GM12878 (cell line): ENCODE results near the gene MBLAC2. TPM values are rescaled to one million over a fixed set of nuclear protein-coding genes. Genes with fewer than 3 reads are reported as not detected.

Experiments
- BHLHE40 ChIP-seq, 2 experiments: fragments of 450-650 bp in 1 of 2; IDR thresholded peaks; 2 replicates each; pipeline ENCODE4 v1.6.1; 2011 to 2017; ENCODE audit warnings: low read depth in 2 of 2, borderline replicate concordance in 1 of 2, improper control_type of control experiment in 1 of 2, low read length in 1 of 2, mild to moderate bottlenecking in 1 of 2
- CUX1 ChIP-seq: IDR thresholded peaks from 2 replicates; pipeline ENCODE4 v1.6.1; 2012; ENCODE audit warnings: improper control_type of control experiment, low read depth, low read length; ENCODE audit not compliant: insufficient replicate concordance
- KAT2A ChIP-seq: conservative IDR thresholded peaks from 2 replicates; pipeline ENCODE4 v1.6.1; 2011; ENCODE audit warnings: low read depth, low read length; ENCODE audit not compliant: control insufficient read depth
- NR2F1 ChIP-seq: fragments of 450-650 bp; conservative IDR thresholded peaks from 2 replicates; pipeline ENCODE4 v1.6.1; 2017; ENCODE audit warnings: mild to moderate bottlenecking
- PAX5 ChIP-seq: IDR thresholded peaks from 2 replicates; pipeline ENCODE4 v1.6.1; 2011; ENCODE audit warnings: low read depth, low read length, borderline replicate concordance
- RUNX3 ChIP-seq: IDR thresholded peaks from 2 replicates; pipeline ENCODE4 v1.6.1; 2012; ENCODE audit warnings: low read length, inconsistent platforms
- SMAD5 ChIP-seq: IDR thresholded peaks from 2 replicates; pipeline ENCODE4 v1.6.1; 2016; ENCODE audit warnings: antibody characterized with exemption, low read depth
- SP1 ChIP-seq: IDR thresholded peaks from one replicate; pipeline ENCODE4 v1.6.1; 2011; ENCODE audit warnings: low read depth, low read length
- ZBTB33 ChIP-seq: fragments of 450-650 bp; IDR thresholded peaks from 2 replicates; pipeline ENCODE4 v1.6.1; 2017; ENCODE audit warnings: mild to moderate bottlenecking
- ZNF217 ChIP-seq: fragments of 450-650 bp; IDR thresholded peaks from 2 replicates; pipeline ENCODE4 v1.6.1; 2017; ENCODE audit warnings: antibody characterized with exemption, mild to moderate bottlenecking
- polyA plus RNA-seq, 11 experiments: library from polyadenylated mRNA; depleted of rRNA in 4 of 11; unstranded in 6 of 11; stranded (reverse) in 5 of 11; fragments of >200 nt; fragmentation: Nextera tagmentation in 4 of 11; fragmentation: Illumina TruSeq in 1 of 11; extraction: Ambion mirVana in 4 of 11; extraction: Trizol in 1 of 11; gene quantifications; 1 replicate in 1 of 11; 2 replicates in 10 of 11; pipeline versions ENCODE4 v1.2.1 to v1.2.3, GENCODE V29; 2011 to 2016; ENCODE audit warnings: inconsistent platforms in 2 of 11, missing spikeins in 2 of 11, low read depth in 1 of 11
- total RNA-seq, 4 experiments: library from RNA; depleted of rRNA in 3 of 4; stranded (reverse); fragments of >200 nt in 3 of 4; fragmentation: Illumina TruSeq in 1 of 4; extraction: Trizol in 1 of 4; gene quantifications; 2 replicates each; pipeline versions ENCODE4 v1.2.1 to v1.2.3, GENCODE V29; 2013 to 2021
- TF ChIP-seq, protein P1 (sequence below): fragments of 450-650 bp; formaldehyde crosslinking; IDR thresholded peaks from 2 replicates; pipeline ENCODE4 v1.5.0; 2022; ENCODE audit warnings: mild to moderate bottlenecking, missing genetic modification characterization
- TF ChIP-seq, protein P2 (sequence below): IDR thresholded peaks from 2 replicates; pipeline ENCODE4 v1.6.1; 2012; ENCODE audit warnings: low read length, inconsistent platforms
- TF ChIP-seq, protein P3 (sequence below): fragments of 450-650 bp; IDR thresholded peaks from 2 replicates; pipeline ENCODE4 v1.6.1; 2018; ENCODE audit warnings: borderline replicate concordance, mild to moderate bottlenecking; ENCODE audit not compliant: partially characterized antibody

Gene MBLAC2
- total and polyA plus RNA-seq, 10 of the 15 experiments (the other 5 are each of a cell fraction or from before 2014, with no cell fraction given): 2.0 to 10.5 (median 7.1) TPM

- TF ChIP-seq, protein P1, sequence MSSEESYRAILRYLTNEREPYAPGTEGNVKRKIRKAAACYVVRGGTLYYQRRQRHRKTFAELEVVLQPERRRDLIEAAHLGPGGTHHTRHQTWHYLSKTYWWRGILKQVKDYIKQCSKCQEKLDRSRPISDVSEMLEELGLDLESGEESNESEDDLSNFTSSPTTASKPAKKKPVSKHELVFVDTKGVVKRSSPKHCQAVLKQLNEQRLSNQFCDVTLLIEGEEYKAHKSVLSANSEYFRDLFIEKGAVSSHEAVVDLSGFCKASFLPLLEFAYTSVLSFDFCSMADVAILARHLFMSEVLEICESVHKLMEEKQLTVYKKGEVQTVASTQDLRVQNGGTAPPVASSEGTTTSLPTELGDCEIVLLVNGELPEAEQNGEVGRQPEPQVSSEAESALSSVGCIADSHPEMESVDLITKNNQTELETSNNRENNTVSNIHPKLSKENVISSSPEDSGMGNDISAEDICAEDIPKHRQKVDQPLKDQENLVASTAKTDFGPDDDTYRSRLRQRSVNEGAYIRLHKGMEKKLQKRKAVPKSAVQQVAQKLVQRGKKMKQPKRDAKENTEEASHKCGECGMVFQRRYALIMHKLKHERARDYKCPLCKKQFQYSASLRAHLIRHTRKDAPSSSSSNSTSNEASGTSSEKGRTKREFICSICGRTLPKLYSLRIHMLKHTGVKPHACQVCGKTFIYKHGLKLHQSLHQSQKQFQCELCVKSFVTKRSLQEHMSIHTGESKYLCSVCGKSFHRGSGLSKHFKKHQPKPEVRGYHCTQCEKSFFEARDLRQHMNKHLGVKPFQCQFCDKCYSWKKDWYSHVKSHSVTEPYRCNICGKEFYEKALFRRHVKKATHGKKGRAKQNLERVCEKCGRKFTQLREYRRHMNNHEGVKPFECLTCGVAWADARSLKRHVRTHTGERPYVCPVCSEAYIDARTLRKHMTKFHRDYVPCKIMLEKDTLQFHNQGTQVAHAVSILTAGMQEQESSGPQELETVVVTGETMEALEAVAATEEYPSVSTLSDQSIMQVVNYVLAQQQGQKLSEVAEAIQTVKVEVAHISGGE (CRISPR knock-in tag): no peak
- TF ChIP-seq CUX1 (no peak), ZNF217 (no peak), BHLHE40 (IDR thresholded peaks at IDR 0.05; ENCODE audit: borderline replicate concordance in 1 of 2, low read depth in 2 of 2, low read length in 1 of 2) (no peak; a peak in 1 of 4 replicates), SP1 (peak; percentile 93), ZBTB33 (no peak), RUNX3 (peak; percentile 78), SMAD5 (peak; percentile 91), KAT2A (no peak), NR2F1 (peak; percentile 44; the same call in 1 of the 2 replicates), PAX5 (no peak; the same call in 1 of the 2 replicates)
- TF ChIP-seq, protein P2, sequence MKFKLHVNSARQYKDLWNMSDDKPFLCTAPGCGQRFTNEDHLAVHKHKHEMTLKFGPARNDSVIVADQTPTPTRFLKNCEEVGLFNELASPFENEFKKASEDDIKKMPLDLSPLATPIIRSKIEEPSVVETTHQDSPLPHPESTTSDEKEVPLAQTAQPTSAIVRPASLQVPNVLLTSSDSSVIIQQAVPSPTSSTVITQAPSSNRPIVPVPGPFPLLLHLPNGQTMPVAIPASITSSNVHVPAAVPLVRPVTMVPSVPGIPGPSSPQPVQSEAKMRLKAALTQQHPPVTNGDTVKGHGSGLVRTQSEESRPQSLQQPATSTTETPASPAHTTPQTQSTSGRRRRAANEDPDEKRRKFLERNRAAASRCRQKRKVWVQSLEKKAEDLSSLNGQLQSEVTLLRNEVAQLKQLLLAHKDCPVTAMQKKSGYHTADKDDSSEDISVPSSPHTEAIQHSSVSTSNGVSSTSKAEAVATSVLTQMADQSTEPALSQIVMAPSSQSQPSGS: no peak
- TF ChIP-seq, protein P3, sequence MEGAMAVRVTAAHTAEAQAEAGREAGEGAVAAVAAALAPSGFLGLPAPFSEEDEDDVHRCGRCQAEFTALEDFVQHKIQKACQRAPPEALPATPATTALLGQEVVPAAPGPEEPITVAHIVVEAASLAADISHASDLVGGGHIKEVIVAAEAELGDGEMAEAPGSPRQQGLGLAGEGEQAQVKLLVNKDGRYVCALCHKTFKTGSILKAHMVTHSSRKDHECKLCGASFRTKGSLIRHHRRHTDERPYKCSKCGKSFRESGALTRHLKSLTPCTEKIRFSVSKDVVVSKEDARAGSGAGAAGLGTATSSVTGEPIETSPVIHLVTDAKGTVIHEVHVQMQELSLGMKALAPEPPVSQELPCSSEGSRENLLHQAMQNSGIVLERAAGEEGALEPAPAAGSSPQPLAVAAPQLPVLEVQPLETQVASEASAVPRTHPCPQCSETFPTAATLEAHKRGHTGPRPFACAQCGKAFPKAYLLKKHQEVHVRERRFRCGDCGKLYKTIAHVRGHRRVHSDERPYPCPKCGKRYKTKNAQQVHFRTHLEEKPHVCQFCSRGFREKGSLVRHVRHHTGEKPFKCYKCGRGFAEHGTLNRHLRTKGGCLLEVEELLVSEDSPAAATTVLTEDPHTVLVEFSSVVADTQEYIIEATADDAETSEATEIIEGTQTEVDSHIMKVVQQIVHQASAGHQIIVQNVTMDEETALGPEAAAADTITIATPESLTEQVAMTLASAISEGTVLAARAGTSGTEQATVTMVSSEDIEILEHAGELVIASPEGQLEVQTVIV: no peak
Observed at GRCh38 chr5:90409318-90410177, 65.0 kb downstream of the MBLAC2 start, which contains the start of gene CETN3 (continued).
